SK-N-MC (cell line): ENCODE results near the gene RFX8.

Source experiments
- DNase-seq: peaks from one replicate; pipeline ENCODE4 v3.0.0-alpha.2; 2011; ENCODE audit warnings: low read depth, low spot score
- H3K27ac ChIP-seq: fragments of 200-600 bp; sonication (generic); 2 replicates; pipeline ENCODE4 v1.5.1; 2016; ENCODE audit warnings: mixed run types
- H3K36me3 ChIP-seq: fragments of 200-600 bp; sonication (generic); 2 replicates; pipeline ENCODE4 v1.6.1; 2017; ENCODE audit warnings: antibody characterized with exemption, low read length, mixed read lengths; ENCODE audit not compliant: insufficient read depth
- H3K4me3 ChIP-seq: fragments of 200-600 bp; sonication (generic); 2 replicates; pipeline ENCODE4 v1.5.1; 2016
- H3K9ac ChIP-seq: fragments of 200-600 bp; sonication (generic); 2 replicates; pipeline ENCODE4 v1.8.0; 2017; ENCODE audit warnings: mixed run types, mixed read lengths; ENCODE audit not compliant: insufficient read length
- H3K9me3 ChIP-seq: fragments of 200-600 bp; sonication (generic); 2 replicates; pipeline ENCODE4 v1.6.1; 2017; ENCODE audit warnings: low read depth, mild to moderate bottlenecking, antibody characterized with exemption, low read length, moderate library complexity, mixed read lengths
- EZH2 ChIP-seq: fragments of 200-600 bp; sonication (generic); IDR thresholded peaks from one replicate; pipeline ENCODE4 v1.6.1; 2017; ENCODE audit warnings: antibody characterized with exemption
- FOXP2 ChIP-seq: optimal IDR thresholded peaks from 2 replicates; pipeline ENCODE3; 2011; ENCODE audit warnings: mild to moderate bottlenecking, moderate library complexity; ENCODE audit not compliant: insufficient read depth; ENCODE audit errors: extremely low read length, control extremely low read depth
- POLR2AphosphoS5 ChIP-seq: IDR thresholded peaks from 2 replicates; pipeline ENCODE4 v1.6.1; 2012; ENCODE audit warnings: mild to moderate bottlenecking, low read depth, low read length, borderline replicate concordance

RFX8 gene

DNA sequence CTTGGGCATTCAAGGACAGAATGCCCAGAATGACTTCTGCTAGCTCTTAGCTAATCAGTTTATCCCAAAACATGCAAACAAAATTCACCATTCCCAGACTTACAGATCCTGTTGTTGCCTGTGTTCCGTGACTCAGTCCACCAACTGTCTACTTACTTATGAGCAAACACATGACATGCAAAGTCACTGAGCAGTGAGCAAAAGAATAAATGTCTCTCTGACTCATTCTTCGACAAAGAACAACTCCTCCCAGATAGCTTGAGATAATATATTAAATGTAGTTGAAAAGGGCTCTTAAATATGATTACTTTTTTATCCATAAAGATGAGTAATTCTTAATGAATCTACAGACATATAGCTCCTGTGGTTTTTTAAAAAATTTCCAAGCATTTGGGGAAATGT, 78.6 kb downstream of the RFX8 start:
- Histone ChIP-seq H3K4me3 (peak overlapping the region; percentile 54), H3K9me3 (no peaks in the 10 kb centered on the region), H3K36me3 (no peaks in the 10 kb centered on the region), H3K27ac (no peak overlapping the region), H3K9ac (no peak overlapping the region)
- TF ChIP-seq EZH2 (no peak), FOXP2 (no peak), POLR2AphosphoS5 (no peak)
- DNase-seq: peak; percentile 20

DNA sequence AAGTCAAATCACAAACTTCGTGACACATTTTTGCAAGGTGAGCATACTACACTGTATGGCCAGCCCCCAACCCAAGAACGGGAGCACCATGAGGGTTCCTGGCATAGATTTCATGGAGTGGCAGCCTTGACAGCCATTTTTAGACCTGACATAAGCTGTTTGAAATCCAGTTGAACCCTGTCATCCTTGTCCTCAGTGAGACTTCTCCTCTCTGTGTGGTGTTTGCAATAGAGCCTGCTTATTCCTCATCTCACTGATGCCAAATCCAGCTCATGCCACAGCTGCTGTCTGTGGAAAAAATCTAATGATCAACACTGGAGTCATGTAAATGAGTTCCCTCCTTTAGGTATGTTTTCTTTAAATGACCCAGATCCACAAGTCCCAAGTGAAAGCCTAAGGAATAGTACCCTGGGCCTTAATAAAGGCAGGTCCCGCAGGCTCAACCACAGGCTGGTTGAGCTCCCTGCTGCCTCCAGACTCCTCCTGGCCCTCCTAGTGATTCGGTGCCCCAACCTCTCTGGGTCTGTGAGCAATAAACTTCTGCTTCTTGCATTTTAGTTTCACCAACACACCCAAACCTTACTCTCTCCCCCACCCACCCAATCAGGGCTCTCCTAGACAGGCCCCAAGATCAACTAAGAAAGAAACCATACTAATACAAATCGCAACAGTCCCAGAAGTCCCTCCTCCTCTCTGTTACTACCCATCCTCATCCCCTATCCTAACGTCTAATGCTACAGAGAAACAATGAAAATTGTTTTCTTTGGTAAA, 79.2 kb downstream of the RFX8 start:
- Histone ChIP-seq H3K27ac (no peak overlapping the region), H3K9me3 (no peaks in the 10 kb centered on the region), H3K36me3 (no peaks in the 10 kb centered on the region), H3K9ac (no peak overlapping the region), H3K4me3 (peak overlapping the region; percentile 54)
- no peak for TF ChIP-seq EZH2
- no peak for TF ChIP-seq POLR2AphosphoS5
- TF ChIP-seq FOXP2: no peak
- no peak for DNase-seq

DNA sequence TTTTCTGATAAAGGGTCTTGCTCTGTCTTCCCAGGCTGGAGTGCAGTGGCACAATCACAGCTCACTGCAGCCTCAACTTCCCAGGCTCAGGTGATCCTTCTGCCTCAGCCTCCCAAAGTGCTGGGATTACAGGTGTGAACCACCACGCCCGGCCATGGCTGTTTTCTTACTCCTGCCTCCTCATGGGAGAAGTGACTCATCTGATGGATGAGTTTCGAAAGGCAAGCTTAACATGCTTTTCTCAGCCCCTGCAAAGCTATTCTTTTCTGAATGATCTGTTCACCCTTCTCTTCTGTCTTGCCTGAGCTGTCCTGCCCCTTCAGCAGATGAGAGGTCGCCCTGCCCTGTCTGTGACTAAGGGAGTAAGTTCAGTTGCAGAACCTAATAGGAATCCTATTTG, 86.7 kb downstream of the RFX8 start:
- no peaks in the 10 kb centered on the region for H3K36me3 ChIP-seq
- DNase-seq: no peak
- no peak overlapping the region for H3K4me3 ChIP-seq
- no peaks in the 10 kb centered on the region for H3K9me3 ChIP-seq
- H3K9ac ChIP-seq: no peak overlapping the region
- TF ChIP-seq FOXP2 (no peak), EZH2 (no peak), POLR2AphosphoS5 (no peak)
- no peak overlapping the region for H3K27ac ChIP-seq

- Histone ChIP-seq H3K36me3 (no peaks in the 10 kb centered on the region), H3K27ac (no peak within 1 kb of the TSS), H3K9ac (no peak within 1 kb of the TSS), H3K4me3 (no peak within 1 kb of the TSS), H3K9me3 (no peaks in the 10 kb centered on the region)
- no peak for TF ChIP-seq EZH2
- TF ChIP-seq POLR2AphosphoS5: no peak
- TF ChIP-seq FOXP2: no peak
- DNase-seq: no peak
Observed at GRCh38 chr2:101387151-101387834, 87.6 kb downstream of the RFX8 start, which contains the start of gene CREG2. Gene CREG2 (minus strand): TSS chr2:101387503. CDS start chr2:101387457, 46 bp downstream.

- H3K9me3 ChIP-seq: no peaks in the 10 kb centered on the region
- TF ChIP-seq POLR2AphosphoS5 (no peak), FOXP2 (no peak), EZH2 (no peak)
- H3K27ac ChIP-seq: no peak overlapping the region
- DNase-seq: no peak
- no peaks in the 10 kb centered on the region for H3K36me3 ChIP-seq
- no peak overlapping the region for H3K9ac ChIP-seq
- H3K4me3 ChIP-seq: no peak overlapping the region
Observed at GRCh38 chr2:101386599-101387150, 88.2 kb downstream of the RFX8 start.

DNA sequence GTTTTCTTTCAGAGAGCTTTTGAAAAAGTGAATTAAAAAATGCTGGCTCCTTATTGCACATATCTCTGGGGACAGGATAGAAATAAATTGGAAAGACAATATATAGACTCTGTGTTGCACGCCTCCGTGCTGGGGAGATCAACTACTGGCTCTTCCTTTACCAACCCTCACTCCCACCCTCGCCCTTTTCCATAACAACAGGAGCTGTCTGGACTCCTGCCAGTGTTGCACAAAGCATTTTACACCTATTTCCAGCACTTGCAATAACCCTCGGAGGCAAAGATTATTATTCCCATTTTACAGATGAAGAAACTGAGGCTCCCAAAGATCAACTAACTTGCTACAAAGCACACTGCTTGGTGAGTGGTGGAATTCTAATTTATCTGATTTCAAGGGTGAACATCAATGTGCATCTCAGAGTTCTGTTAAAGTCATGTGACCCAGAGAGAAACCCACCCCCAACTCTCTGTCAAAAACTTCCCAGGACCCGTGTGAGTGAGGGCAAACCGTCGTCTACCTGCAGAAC, 91.8 kb downstream of the RFX8 start:
- no peak for TF ChIP-seq POLR2AphosphoS5
- TF ChIP-seq FOXP2: no peak
- TF ChIP-seq EZH2: no peak
- Histone ChIP-seq H3K4me3 (no peak overlapping the region), H3K9ac (no peak overlapping the region), H3K9me3 (no peaks in the 10 kb centered on the region), H3K27ac (no peak overlapping the region), H3K36me3 (no peaks in the 10 kb centered on the region)
- no peak for DNase-seq

GRCh38 chr2:101382442-101382841, 92.5 kb downstream of the RFX8 start:
- TF ChIP-seq FOXP2: no peak
- no peak for TF ChIP-seq POLR2AphosphoS5
- no peak for TF ChIP-seq EZH2
- H3K4me3 ChIP-seq: no peak overlapping the region
- no peak overlapping the region for H3K9ac ChIP-seq
- H3K27ac ChIP-seq: no peak overlapping the region
- H3K36me3 ChIP-seq: no peaks in the 10 kb centered on the region
- no peaks in the 10 kb centered on the region for H3K9me3 ChIP-seq
- no peak for DNase-seq

DNA sequence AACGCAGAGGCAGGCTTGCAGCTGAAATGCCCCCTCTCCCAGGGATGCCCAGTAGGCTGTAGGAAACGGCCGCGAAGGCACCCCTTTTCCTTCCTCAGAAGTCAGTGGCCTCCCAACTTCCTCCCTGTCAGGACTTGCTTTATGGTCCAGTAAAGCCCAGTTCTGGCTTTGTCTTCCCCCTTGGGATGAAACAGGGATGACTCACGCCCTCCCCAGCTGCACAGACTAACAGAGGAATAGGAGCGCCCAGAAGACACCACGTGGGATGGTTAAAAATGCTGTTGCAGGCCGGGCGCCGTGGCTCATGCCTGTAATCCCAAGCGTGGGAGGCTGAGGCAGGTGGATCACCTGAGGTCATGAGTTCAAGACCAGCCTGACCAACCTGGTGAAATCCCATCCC, 94.5 kb downstream of the RFX8 start:
- no peak overlapping the region for H3K27ac ChIP-seq
- no peak overlapping the region for H3K9ac ChIP-seq

More for the DNA sequence above, 94.5 kb downstream of the RFX8 start:
- Histone ChIP-seq H3K4me3 (no peak overlapping the region), H3K36me3 (no peaks in the 10 kb centered on the region), H3K9me3 (no peaks in the 10 kb centered on the region)
- TF ChIP-seq FOXP2 (no peak), POLR2AphosphoS5 (no peak), EZH2 (no peak)
- no peak for DNase-seq
